GM23338 (cell line): ENCODE measurements around the gene CNNM2. TPM values are rescaled to one million over a fixed set of nuclear protein-coding genes. Genes with fewer than 3 reads are reported as not detected.
"Not testable (repeated sequence)": the region's sequence is repeated elsewhere in the genome, so short reads cannot be mapped to it uniquely, and the experiment has no call there.

ENCODE experiments used
- ATAC-seq: fragments of 200-7000 bp; cut with Tn5 transposase; 3 replicates; pipeline ENCODE4 v1.9.1; 2020
- DNase-seq: peaks from one replicate; pipeline ENCODE4 v3.0.0-alpha.2; 2015; ENCODE audit warnings: low spot score
- H2AFZ ChIP-seq: fragments of 200-600 bp; sonication (generic); 2 replicates; pipeline ENCODE4 v1.8.0; 2016; ENCODE audit warnings: antibody characterized with exemption, mild to moderate bottlenecking, moderate library complexity
- H3F3A ChIP-seq: fragments of 200-600 bp; sonication (generic); replicated peaks from 2 replicates; pipeline ENCODE4 v1.8.0; 2017; ENCODE audit warnings: antibody characterized with exemption, mixed run types, low read depth
- H3K27ac ChIP-seq: fragments of 200-600 bp; sonication (generic); 2 replicates; pipeline ENCODE4 v1.6.1; 2016; ENCODE audit warnings: low read depth
- H3K27me3 ChIP-seq: fragments of 200-600 bp; sonication (generic); 2 replicates; pipeline ENCODE4 v1.8.0; 2016; ENCODE audit warnings: mild to moderate bottlenecking, mixed run types, moderate library complexity; ENCODE audit not compliant: insufficient read depth
- H3K36me3 ChIP-seq: fragments of 200-600 bp; sonication (generic); 2 replicates; pipeline ENCODE4 v1.8.0; 2016; ENCODE audit warnings: mild to moderate bottlenecking; ENCODE audit not compliant: insufficient read depth
- H3K4me1 ChIP-seq: fragments of 200-600 bp; sonication (generic); 2 replicates; pipeline ENCODE4 v1.8.0; 2016; ENCODE audit warnings: mild to moderate bottlenecking, moderate library complexity; ENCODE audit not compliant: insufficient read depth
- H3K4me2 ChIP-seq: fragments of 200-600 bp; sonication (generic); 2 replicates; pipeline ENCODE4 v1.7.1; 2017; ENCODE audit warnings: mixed run types
- H3K4me3 ChIP-seq: fragments of 200-600 bp; sonication (generic); 2 replicates; pipeline ENCODE4 v1.6.1; 2016; ENCODE audit warnings: mixed run types
- H3K79me2 ChIP-seq: fragments of 200-600 bp; sonication (generic); replicated peaks from 2 replicates; pipeline ENCODE4 v1.8.0; 2017; ENCODE audit warnings: mild to moderate bottlenecking; ENCODE audit not compliant: insufficient read depth
- H3K9me2 ChIP-seq: fragments of 200-600 bp; sonication (generic); 2 replicates; pipeline ENCODE4 v1.8.0; 2017; ENCODE audit not compliant: insufficient read depth
- H4K20me1 ChIP-seq: fragments of 200-600 bp; sonication (generic); replicated peaks from 2 replicates; pipeline ENCODE4 v1.8.0; 2017; ENCODE audit warnings: mild to moderate bottlenecking; ENCODE audit not compliant: insufficient read depth
- H3K27ac Mint-ChIP-seq: 2 replicates; pipeline ENCODE4 v1.8.0; 2020; ENCODE audit warnings: inconsistent platforms, mild to moderate bottlenecking, moderate library complexity, mixed read lengths
- H3K27me3 Mint-ChIP-seq: 3 replicates; pipeline ENCODE4 v1.8.0; 2022; ENCODE audit warnings: low read depth, mild to moderate bottlenecking, moderate library complexity, mixed read lengths, inconsistent platforms; ENCODE audit not compliant: insufficient read depth, poor library complexity
- H3K36me3 Mint-ChIP-seq: 3 replicates; pipeline ENCODE4 v1.8.0; 2021; ENCODE audit warnings: low read depth, mild to moderate bottlenecking, inconsistent platforms, moderate library complexity, mixed read lengths
- H3K4me1 Mint-ChIP-seq: 3 replicates; pipeline ENCODE4 v1.8.0; 2020; ENCODE audit warnings: mild to moderate bottlenecking, inconsistent platforms, mixed read lengths
- H3K4me3 Mint-ChIP-seq: 3 replicates; pipeline ENCODE4 v1.8.0; 2021; ENCODE audit warnings: moderate library complexity, mild to moderate bottlenecking, inconsistent platforms, mixed read lengths
- H3K9me3 Mint-ChIP-seq: 3 replicates; pipeline ENCODE4 v1.8.0; 2020; ENCODE audit warnings: moderate library complexity, mild to moderate bottlenecking, inconsistent platforms, mixed read lengths
- CREB1 ChIP-seq: fragments of 250-450 bp; sonication (Bioruptor Pico); IDR thresholded peaks from 2 replicates; pipeline ENCODE4 v1.5.0; 2020; ENCODE audit warnings: low read depth, mild to moderate bottlenecking, moderate library complexity
- EZH2 ChIP-seq: fragments of 200-600 bp; sonication (generic); IDR thresholded peaks from one replicate; pipeline ENCODE4 v1.8.0; 2017; ENCODE audit warnings: antibody characterized with exemption, mild to moderate bottlenecking, low read depth; ENCODE audit not compliant: unreplicated experiment
- JUNB ChIP-seq: IDR thresholded peaks from one replicate; pipeline ENCODE4 v1.6.1; 2016; ENCODE audit warnings: antibody characterized with exemption; ENCODE audit not compliant: unreplicated experiment
- STAT1 ChIP-seq: IDR thresholded peaks from one replicate; pipeline ENCODE4 v1.6.1; 2016; ENCODE audit warnings: antibody characterized with exemption; ENCODE audit not compliant: unreplicated experiment
- ZNF462 ChIP-seq: fragments of 250-450 bp; sonication (Bioruptor Pico); IDR thresholded peaks from 2 replicates; pipeline ENCODE4 v1.5.0; 2020; ENCODE audit warnings: mild to moderate bottlenecking, moderate library complexity
- polyA plus RNA-seq: library from polyadenylated mRNA; unstranded; fragments of >200 nt; fragmentation: Nextera tagmentation; extraction: Ambion mirVana; gene quantifications from 2 replicates; pipeline ENCODE4 v1.2.1, GENCODE V29; 2016
- total RNA-seq: library from RNA; depleted of rRNA; stranded (reverse); fragments of >200 nt; shearing (Covaris generic); gene quantifications from 2 replicates; pipeline ENCODE4 v1.2.3, GENCODE V29; 2014

CNNM2 gene
- total and polyA plus RNA-seq, 2 experiments from 2014 or later: 4.5 to 31.3 TPM

- H3K27ac Mint-ChIP-seq: no peak overlapping the region
- H3F3A ChIP-seq: no peaks in the 10 kb centered on the region
Observed at GRCh38 chr10:102963756-102964025, 45.6 kb downstream of the CNNM2 start.

GRCh38 chr10:102964064-102964463 lies 46.0 kb downstream of the CNNM2 start:
- not testable (repeated sequence) for H3K4me2 ChIP-seq, H3K36me3 ChIP-seq, H3K27me3 Mint-ChIP-seq, H4K20me1 ChIP-seq, H3K4me3 Mint-ChIP-seq, H3K27me3 ChIP-seq, H3F3A ChIP-seq, ATAC-seq, H2AFZ ChIP-seq, H3K36me3 Mint-ChIP-seq, H3K4me1 ChIP-seq, H3K79me2 ChIP-seq, H3K27ac Mint-ChIP-seq, H3K4me1 Mint-ChIP-seq, H3K9me3 Mint-ChIP-seq, H3K4me3 ChIP-seq, H3K9me2 ChIP-seq, DNase-seq
- peak overlapping the region; percentile 28; the same call in 1 of the 2 replicates for H3K27ac ChIP-seq

More at GRCh38 chr10:102963756-102964025, 45.6 kb downstream of the CNNM2 start:
- H3K4me3 Mint-ChIP-seq: no peak overlapping the region
- no peaks in the 10 kb centered on the region for H3K27me3 Mint-ChIP-seq
- no peak overlapping the region for H2AFZ ChIP-seq
- H3K4me1 ChIP-seq: no peaks in the 10 kb centered on the region
- no peak for DNase-seq
- no peaks in the 10 kb centered on the region for H3K36me3 ChIP-seq
- H3K4me2 ChIP-seq: no peak overlapping the region
- no peaks in the 10 kb centered on the region for H3K9me3 Mint-ChIP-seq
- H3K79me2 ChIP-seq: 0 out of 2 replicates have a peak, but pooled peaks cover 2% of the 10 kb centered on the region
- no peaks in the 10 kb centered on the region for H3K4me1 Mint-ChIP-seq
- H3K27me3 ChIP-seq: no peaks in the 10 kb centered on the region
- H3K36me3 Mint-ChIP-seq: no peaks in the 10 kb centered on the region
- TF ChIP-seq ZNF462 (CRISPR knock-in tag) (no peak), STAT1 (no peak), JUNB (no peak), CREB1 (CRISPR knock-in tag) (no peak), EZH2 (no peak)
- no peak overlapping the region for H3K4me3 ChIP-seq
- peak overlapping the region; percentile 28; the same call in 1 of the 2 replicates for H3K27ac ChIP-seq
- no peaks in the 10 kb centered on the region; the same call in 1 of the 2 replicates for H3K9me2 ChIP-seq
- H4K20me1 ChIP-seq: no peaks in the 10 kb centered on the region
- ATAC-seq: no peak
